Umbilical cord (tissue), 2 donors: Measurements from ENCODE around the gene TNFRSF11A. TPM values are rescaled to one million over a fixed set of nuclear protein-coding genes. Genes with fewer than 3 reads are reported as not detected.

Source experiments
- DNase-seq: peaks from one replicate; pipeline ENCODE4 v3.0.0-alpha.2; 2015; ENCODE audit warnings: low spot score
- total RNA-seq: library from RNA; depleted of rRNA; stranded (reverse); fragments of >200 nt; gene quantifications from one replicate; pipeline ENCODE4 v1.2.3, GENCODE V29; 2014; ENCODE audit warnings: low replicate concordance; ENCODE audit not compliant: insufficient read depth

The TNFRSF11A gene
- total RNA-seq, 1 donor from 2014 or later, result 8.7 TPM

- DNase-seq, result no peak
Measured at GRCh38 chr18:62343316-62343715, 18.2 kb downstream of the TNFRSF11A start.

DNA sequence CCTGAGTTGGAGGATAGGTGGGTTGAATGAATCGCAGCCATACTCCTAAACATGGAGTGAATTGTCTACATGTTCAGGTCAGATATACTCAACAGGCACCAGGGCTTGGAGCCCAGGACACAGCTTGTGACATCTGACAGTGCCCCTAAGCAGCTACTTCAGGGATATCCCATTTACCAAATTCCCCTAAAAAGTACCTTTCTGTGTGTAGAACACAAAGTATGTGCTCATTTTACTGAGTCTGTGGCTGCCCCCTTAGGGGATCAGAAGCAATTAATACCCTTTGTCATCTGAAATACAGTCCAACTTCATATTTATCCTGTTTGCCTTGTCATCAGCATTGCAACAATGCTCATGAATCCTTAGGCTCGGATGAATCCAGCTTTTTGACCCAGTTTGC lies 20.8 kb downstream of the TNFRSF11A start:
- DNase-seq, result no peak

DNA sequence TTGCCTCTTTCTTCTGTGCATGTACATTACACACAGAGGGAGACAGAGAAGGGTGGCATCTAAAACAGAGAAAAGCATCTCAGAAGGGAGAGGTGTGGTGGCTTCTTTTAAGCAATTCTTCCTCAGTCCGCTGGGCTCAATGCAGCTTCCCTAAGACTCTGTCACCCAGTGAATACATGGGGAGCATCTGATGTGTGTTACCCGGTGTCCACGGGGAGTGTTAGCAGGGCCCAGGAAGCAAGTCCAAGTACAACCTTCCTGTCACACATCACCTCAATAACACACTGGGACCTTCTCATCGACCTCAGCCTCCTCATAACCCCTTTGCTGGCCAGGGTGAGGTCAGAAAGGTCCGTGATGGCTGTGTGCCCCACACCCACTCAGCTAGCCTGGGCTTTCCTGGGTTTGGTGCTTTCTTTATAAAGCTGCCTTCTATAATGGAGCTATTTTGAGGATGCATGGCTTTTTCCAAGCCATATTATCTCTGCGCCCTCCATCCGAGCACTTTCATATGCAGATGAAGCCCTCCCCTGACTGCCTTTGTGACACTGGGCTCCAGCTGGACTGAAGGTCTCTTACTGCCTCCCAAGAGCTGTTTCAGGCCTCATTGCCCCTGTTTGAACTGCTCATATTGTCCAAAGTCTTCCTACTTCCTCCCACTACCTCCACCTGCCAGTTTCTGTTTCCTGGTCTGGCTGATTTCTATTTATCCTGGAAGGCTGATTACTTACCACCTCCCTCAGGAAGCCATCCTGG lies 21.4 kb downstream of the TNFRSF11A start:
- DNase-seq, result no peak

- DNase-seq, result no peak
Measured at GRCh38 chr18:62347089-62347506, 22.0 kb downstream of the TNFRSF11A start.

DNA sequence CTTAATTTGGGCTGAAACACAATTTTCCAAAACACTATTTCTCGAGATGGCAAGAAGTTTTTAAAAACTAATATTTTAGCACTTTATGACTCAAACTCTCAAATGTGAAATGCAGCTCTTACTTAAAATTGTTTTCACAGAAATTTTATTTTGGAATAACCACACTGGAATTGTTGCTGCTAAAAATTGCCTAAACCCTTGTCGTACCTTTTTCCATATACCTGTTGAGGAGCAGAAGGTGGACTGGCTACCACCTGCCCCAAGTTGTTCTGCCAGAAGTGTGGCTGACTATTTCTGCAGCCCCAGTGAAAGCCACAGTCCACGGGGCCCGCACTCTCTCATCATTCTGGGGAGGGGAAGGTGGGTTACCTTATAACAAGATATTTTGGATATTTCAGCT lies 23.4 kb downstream of the TNFRSF11A start:
- no peak for DNase-seq

DNA sequence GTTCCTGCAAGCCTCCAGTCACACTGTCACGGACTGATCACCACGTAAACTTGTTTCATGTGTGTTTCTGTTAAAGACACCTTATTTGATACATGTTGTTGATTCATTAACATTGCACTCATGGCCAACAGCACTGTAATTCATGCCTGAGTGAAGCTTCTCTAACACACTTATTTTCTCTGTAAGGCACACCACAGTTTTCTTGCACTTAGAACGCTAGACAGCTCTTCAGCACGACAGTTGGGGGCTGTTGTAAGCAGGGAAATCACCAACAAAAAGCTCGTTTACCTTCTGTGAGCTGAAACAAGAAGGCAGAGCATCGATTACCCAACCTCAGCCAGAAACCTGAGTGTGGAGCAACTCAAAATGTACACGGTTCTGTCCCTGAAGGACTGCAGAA lies 28.1 kb downstream of the TNFRSF11A start:
- DNase-seq, result no peak

DNA sequence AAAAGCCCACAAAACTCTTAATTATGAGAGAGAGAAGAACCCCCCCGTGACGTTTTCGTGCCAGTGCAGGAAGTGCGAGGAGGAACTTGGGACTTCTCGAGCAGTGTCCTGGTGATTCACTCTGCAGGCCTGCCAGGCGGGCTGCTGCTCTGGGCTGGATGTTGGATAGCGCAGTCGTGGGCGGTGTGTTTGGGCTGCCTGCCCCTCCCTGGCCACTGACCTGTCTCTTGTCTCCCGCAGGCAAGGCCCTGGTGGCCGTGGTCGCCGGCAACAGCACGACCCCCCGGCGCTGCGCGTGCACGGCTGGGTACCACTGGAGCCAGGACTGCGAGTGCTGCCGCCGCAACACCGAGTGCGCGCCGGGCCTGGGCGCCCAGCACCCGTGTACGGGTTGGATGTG lies 29.0 kb downstream of the TNFRSF11A start:
- DNase-seq, result no peak

DNA sequence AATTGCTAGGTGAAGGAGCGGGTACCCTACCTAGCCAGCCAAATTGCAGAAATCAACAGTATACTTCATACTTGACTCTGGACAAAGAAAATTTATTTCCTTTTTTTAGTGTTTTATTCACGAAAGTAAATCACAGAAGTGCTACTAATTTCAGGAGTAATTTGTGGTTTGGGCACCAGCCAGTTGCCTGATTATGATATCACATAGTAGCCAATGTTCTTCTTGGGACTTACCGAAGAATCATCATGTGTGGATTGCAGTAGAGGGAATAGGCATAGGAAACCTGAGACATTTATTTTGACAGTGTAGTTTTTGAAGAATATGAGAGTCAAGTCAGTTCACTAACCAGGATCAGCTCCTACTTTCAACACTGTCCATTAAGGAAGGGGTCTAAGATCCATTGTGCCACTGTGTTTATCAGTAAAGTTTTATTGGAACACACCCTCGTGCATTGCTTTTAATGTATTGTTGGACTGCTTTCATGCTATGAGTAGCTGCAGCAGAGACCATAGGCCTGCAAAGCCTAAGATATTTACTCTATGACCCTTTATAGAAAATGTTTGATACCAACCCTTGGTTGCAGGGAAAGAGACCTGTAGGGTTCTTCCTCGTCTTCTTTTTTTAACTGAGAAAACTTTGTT lies 32.1 kb downstream of the TNFRSF11A start:
- DNase-seq, result no peak

DNA sequence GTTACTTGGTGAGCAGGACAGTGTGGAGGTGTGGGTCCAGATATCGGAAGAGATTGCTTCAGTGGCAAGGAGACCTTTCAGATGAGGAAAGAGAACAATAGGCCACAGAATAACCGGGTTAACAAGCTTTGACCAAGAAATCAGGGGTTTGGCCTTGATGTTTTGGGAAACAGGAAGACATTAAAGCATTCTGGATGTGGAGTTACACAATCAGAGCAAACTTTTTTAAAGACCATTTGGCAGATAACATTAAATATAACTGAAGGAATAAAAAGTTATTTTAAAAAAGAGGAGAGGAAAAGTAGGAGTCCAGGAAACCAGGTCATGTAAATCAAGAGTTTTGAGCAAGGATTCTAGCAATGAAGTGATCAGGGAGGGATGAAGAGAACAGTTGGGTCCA lies 35.7 kb downstream of the TNFRSF11A start:
- no peak for DNase-seq

DNA sequence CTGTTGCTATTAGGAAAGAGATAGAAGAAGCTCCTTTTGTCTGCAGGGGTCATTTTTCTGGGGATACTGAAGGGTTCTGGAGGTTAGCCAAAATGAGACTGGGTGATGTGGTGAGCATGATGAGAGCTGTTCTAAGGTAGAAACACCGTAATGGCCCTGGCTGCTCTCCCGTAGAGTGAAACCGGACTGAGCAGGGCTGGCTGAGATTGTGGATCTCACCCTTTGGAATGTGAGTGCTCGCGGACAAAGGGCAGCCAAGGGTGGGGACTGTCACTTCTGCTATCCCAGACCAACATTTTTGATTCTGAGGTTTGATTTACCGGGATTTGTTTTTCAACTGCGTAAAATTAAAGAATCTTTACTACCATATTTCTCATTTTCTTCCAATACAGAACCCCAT lies 36.2 kb downstream of the TNFRSF11A start:
- DNase-seq, result no peak

DNA sequence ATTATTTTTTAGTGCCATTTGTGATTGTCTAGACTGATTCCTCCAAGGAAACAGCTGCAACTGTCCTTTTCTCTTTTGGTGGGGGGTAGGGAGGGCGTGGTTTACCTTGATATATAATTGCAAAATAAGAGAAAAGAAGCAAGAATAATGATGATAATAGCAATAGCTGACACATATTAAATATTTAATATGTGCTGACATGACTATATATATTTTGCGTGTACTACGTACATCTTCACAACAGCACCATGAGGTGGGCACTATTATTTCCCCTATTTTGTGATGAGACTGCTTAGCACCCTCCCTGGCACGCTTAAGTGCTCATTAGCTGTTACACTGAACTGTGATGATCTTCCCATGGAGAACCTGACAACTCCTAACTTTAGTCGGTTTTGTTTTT lies 39.4 kb downstream of the TNFRSF11A start:
- no peak for DNase-seq

GRCh38 chr18:62365420-62365819 lies 40.3 kb downstream of the TNFRSF11A start:
- DNase-seq, result no peak

DNA sequence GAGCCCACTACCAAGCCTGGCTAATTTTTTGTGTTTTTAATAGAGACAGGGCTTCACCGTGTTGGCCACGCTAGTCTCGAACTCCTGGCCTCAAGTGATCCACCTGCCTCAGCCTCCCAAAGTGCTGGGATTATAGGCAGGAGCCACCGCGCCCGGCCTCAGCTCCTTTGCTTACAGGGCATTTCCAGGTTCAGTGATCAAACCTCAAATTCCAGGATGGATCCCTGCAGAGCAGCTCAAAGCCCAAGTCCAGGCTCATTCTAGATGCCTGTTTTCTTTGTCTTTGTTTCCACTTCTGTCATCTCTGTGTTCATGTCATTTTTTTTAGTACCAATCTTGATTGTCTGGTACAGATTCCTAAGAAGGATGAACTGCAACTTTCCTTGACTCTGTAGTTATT lies 41.9 kb downstream of the TNFRSF11A start:
- DNase-seq, result no peak

GRCh38 chr18:62368100-62368499 lies 43.0 kb downstream of the TNFRSF11A start:
- DNase-seq, result no peak

DNA sequence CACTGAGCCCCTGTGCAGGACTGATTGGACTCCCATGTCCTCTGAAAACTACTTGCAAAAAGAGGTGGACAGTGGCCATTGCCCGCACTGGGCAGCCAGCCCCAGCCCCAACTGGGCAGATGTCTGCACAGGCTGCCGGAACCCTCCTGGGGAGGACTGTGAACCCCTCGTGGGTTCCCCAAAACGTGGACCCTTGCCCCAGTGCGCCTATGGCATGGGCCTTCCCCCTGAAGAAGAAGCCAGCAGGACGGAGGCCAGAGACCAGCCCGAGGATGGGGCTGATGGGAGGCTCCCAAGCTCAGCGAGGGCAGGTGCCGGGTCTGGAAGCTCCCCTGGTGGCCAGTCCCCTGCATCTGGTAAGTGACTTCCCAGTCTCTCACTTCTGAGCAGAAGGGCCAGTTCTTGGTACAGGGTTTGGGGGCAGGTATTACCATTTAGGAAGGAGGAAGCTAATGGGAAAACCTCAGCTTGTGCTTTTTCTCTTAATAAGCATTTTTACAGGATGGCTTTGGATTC lies 44.1 kb downstream of the TNFRSF11A start:
- no peak for DNase-seq

DNA sequence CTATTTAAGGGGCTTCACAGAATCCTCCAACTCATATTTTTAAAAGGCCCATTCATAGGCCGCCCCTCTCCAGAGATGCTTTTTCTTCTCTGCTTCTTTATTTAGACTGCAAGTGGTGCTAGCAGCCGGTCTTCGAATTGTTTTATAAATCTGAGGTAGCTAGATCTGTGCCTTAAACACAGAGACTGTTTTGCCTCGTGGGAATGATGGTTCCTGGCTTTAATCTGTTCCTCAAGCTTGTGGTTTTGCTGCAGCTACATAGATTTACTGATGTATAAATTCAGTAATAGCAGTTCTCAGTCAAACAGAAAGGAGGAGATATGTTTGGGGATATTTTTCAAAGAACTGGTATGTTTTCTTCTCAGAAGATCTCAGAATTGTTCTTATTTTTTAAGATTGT lies 45.3 kb downstream of the TNFRSF11A start:
- DNase-seq, result peak; percentile 24

GRCh38 chr18:62371436-62371835 lies 46.3 kb downstream of the TNFRSF11A start:
- no peak for DNase-seq

GRCh38 chr18:62372156-62372555 lies 47.0 kb downstream of the TNFRSF11A start:
- DNase-seq, result no peak

GRCh38 chr18:62372882-62373281 lies 47.8 kb downstream of the TNFRSF11A start:
- DNase-seq, result no peak

GRCh38 chr18:62374410-62374965 lies 49.4 kb downstream of the TNFRSF11A start:
- DNase-seq, result no peak

- no peak for DNase-seq
Measured at GRCh38 chr18:62377131-62377807, 52.2 kb downstream of the TNFRSF11A start.

DNA sequence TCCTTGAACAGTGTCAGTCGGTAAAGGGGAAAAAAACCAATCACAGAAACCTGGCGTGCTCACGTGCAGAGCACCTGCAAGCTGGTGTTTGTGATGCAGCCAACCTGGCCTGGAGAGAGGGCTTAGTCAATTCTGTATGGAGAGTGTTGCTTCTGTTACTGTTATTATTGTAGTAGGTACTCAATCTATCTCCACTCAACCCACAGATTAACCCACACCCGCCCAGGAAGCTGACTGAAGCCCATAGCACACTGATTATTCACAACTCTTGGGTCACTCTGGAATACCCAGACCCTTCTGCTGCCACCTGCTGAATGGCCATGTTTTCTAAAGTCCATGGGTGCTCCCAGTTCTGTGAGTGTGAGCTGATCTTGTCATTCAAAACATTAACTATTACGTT lies 53.9 kb downstream of the TNFRSF11A start:
- DNase-seq, result no peak
